Kasumi-1 (cell line): Measurements from ENCODE around the gene SYNJ2.

ENCODE experiments used
- DNase-seq, 2 experiments: peaks; one replicate each; lab custom pipeline; 2025; lab: John Stamatoyannopoulos, UW

The SYNJ2 gene

DNA sequence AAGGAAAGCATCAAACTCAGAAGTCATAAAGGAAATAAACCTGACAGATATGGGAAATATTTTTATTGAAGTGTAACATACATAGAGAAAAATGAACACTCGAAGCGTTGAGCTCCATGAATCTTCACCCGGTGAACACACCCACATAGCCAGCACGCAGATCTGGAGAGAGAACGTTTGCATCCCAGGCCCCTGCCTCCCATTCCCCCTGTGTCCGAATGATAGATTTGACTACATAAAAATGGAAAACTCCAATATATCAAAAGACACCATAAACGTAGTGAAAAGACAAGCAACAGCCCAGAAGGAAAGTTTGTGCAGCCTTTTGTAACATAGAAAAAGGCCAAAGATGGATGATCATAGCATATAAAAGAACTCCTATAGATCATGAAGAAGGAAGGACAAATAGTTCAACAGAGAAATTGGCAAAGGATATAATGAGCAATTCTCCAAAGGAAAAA is 17.1 kb downstream of the SYNJ2 start:
- no peak for DNase-seq

DNA sequence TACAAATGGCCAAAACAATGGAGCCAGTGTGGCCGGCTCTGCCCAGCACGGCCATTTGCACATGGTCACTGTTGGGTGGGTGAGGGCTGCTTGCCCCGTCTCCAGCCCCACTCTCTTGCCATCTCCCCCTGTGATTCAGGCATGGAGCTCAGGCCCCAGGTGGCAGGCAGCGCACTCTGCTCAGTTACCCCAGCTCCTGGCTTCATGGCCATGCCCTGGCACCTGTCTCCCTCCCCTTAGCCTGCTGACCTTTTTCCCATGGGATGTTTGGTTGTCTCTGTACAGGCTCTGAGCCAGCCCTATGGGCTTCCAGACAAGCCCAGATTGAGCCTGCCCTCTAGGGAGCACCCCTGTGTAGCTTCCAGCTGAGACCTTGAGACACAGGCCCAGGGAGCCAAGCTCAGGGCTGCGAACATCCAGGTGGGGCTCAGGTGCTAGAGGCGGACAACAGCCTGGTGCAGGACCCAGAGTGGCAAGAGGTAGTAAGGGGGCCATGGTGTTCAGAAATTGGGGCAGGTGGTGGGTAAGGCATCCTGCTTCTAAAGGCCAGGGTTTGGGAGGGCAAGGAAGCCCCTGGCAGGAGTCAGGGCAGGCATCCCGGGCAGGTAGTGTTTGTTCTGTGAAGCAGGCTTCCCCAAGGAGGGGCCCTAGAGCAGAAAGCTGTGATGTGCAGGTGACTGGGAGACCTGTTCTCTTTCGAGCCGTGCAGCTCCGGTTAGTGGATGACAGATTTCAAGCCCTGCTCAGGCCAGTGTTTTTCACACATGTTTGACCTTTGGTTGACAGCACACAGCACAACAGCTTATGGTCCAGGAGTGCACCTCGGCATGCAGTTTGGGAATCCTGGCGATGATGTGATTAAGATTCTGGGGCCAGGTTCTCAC is 17.7 kb downstream of the SYNJ2 start:
- no peak for DNase-seq

DNA sequence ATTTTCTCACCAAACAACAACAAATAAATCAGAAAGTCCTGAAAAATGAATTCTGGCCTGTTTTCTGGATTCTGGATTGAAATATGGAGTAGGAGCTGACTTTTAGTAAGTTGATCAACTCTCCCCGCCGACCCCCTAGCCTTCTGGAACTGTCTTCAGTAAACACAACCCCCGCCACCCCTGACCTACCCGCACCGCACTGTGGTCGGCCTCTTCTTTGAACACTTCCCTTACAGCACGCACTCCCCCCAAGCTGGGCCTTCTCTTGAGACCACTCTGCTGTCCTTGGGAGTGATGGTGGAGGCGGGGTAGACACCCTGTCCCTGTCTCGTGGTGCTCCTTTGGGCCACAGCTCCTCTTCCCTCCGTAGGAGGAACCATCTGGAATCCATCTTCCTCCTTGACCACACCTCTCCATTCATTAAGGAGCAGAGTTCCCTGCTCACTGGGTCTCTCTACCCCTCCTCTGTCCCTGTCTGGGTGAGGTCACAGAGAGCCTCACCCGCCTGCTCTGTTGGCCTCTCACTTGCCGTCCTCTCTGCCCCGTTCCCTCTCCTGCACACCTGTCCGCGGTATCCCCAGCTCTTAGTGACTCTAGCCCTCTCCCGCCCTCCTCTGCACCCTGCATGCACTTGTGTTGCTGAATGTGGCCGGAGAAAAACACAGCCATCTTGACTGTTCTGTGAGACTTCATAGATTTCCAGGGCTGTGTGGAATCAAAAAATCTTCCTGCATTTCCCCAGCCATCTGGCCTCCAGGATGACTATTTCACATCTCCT is 19.1 kb downstream of the SYNJ2 start:
- no peak for DNase-seq

DNA sequence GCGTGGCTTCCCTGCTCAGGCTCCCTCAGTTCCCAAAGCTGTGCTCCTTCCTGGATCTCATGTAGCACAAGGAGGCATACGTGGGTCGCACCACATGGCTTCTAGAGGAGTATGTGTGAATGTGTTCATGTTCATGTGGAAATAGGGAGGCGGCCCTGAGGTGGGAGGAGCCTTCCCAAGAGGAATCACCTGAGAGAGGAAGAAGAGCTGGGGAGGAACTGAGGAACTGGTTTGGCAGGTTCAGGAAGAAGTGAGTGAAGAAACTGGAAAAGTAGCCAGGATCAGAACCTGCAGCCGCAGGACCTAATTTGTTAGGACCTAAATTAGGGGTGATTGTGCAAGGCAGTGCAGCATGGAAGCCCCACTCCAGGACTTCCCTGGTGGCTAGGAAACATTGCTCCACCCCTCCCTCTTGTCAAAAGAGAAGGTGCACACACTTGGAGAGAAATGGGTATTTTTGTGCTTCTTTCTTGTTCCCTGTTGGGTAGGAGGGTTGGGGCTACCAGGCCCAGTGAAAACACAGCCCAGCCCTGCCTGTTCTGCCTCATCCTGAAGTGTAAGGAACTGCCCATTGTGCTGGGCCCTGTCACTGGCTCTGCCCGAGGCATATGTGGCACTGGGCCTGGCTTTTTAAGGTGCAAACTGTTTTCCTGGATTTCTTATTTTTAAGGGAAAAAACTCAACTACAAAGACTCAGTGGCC is 20.7 kb downstream of the SYNJ2 start:
- DNase-seq, result no peak

DNA sequence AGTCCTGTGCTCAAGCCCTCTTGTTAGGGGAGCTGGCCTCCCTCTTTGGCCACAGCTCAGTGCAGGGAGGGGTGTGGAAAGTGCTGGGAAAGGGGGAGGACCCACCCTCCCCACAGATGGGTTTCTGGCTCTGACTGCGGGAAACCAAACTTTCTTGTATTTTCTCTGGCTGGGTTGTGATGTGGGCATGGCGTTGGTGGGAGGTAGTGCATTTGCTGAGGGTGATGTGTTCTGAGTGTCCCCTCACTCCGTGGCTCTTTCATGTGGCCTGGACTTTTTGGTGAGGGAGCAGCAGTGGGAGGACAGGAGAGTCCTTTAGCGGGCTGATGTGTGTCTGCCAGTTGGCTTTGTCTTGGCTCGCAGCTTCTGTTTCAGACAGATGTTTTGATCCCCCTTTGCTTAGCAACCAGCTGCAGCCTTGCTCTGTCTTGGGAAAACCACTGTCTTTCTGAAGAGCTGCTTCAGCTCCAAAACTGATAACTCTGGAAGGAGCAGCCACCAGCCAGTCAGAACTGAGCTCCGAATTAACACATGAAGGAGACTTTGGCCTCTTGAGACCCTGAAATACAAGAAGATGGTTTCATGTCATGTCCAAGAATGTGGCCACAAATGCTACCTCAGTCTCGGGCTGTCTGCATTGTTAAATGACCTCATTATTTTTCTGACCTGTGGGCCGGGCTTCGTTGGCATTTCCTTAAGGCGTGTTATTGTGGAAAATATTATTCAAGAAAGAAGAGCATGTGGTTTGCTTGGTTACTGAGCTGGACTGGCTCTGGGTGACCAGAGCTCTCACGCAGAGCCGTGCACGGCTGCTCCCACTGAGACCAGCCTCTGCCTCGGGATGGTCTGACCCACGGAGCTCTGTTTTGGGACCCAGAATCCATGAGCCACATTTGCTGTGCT is 21.5 kb downstream of the SYNJ2 start:
- no peak for DNase-seq

DNA sequence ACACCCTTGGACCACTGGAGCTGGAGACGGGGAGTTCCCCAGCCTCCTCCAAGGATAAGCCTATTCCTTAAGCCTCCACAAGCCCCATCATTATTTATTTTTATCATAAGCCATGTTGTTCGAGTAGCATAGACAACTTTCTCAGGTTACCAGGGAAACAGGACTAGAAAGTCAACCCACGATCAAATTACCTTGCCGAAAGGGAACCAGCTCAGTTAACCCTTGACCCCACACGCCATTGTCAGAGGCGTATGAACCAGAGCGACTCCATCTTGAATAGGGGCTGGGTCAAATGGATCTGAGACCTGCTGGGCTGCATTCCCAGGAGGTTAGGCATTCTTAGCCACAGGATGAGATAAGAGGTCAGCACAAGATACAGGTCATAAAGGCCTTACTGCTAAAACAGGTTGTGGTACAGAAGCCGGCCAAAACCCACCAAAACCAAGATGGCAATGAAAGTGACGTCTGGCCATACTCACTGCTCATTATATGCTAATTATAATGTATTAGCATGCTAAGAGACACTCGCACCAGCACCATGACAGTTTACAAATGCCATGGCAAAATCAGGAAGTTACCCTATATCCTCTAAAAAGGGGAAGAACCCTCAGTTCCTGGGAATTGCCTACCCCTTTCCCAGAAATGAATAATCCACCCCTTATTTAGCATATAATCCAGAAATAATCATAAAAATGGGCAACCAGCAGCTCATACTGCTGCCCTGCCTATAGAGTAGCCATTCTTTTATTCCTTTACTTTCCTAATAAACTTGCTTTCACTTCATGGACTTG is 22.4 kb downstream of the SYNJ2 start:
- DNase-seq, result peak; percentile 28 to 37

DNA sequence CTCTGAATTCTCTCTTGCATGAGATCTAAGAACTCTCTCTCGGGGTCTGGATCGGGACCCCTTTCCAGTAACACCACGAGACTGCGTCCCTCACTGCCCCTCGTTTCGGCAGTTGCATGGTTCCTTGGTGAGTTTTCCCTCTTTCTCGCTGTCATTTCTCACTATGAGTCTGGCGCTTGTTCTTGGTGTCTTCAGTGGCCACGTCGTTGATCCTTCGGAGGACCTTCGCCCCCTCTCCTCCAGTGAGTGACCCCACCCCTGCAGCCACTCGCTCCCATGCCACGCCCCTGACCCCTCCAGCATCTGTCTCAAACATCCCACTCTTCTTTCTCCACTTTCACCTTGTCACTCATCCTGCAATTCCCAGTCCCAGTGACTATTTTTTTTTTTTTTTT is 23.0 kb downstream of the SYNJ2 start:
- no peak for DNase-seq

DNA sequence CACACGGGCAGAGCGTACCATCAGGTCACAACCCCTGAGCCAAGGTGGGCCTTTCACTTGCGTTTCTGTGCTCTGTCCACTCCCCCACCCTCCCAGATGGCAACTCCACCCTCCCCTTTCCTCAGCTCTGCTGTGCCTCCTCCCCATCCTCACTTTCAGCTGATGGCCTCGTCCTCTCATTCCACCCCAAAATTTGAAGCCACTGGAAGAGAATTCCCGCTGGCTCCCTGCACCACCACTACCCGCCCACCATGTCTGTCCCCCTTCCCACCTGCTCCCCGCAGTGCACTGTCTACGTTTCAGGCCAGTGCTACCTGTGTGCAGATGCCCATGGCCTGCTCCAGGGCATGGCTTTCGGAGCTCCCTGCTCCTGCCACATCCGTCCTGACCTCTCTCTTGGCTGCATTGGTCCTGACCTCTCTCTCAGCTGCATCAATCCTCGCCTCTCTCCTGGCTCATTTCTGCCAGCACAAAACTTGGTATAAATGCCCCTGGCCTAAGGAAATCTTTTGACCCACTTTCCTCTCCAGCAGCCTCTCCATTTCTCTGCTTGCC is 24.0 kb downstream of the SYNJ2 start:
- no peak for DNase-seq

DNA sequence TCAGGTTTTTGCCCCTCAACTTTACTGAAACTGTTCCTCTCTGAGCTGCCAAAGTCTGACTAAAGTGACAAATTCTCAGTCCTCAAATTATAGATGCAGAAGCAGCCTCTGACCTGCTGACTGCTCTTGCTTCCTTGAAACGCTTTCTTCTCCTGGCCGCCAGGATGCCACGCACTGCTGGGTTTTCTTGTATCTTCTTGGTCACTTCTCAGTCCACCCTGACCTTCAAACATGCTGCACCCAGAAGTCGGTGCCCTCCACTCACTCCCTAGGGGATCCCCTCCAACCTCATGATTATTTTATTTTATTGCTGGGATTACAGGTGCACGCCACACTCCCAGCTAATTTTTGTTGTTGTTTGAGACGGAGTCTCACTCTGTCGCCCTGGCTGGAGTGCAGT is 24.7 kb downstream of the SYNJ2 start:
- no peak for DNase-seq

DNA sequence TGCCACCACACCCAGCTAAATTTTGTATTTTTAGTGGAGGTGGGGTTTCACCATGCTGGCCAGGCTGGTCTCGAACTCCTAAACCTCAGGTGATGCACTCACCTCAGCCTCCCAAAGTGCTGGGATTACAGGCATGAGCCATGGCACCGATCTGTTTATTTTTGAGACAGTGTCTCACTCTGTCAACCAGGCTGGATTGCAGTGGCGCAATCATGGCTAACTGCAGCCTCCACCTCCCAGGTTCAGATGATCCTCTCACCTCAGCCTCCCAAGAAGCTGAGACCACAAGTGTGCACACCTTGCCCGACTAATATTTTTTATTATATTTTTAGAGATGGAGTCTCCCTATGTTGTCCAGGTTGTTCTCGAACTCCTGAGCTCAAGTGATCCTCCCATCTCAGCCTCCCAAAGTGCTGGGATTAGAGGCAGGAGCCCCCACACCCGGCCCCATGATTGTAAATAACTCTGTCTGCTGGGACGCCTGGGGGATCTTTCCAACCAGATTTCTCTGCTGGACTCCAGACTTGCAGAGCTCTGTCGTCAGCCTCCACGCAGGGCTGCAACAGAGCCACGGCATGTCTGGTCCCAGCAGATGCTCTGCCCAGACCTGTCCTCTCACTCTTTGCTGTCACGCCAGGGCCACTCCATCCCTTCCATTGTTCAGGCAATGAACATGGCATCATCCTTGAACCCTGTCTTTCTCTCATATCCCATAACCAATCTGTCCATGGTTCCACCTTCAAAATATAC is 25.3 kb downstream of the SYNJ2 start:
- DNase-seq, result no peak

DNA sequence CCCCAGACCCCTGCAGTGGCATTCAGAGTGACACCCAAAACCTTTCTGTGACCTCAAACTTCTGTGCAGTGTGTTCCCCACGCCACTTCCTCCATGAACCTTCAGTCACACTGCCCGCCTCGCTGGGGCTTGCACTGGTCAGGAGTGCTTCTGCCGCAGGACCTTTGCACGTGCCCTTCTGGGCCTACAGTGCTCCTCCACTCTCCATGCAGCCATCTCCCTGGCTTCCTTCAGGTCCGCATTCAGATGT is 27.1 kb downstream of the SYNJ2 start:
- no peak for DNase-seq

DNA sequence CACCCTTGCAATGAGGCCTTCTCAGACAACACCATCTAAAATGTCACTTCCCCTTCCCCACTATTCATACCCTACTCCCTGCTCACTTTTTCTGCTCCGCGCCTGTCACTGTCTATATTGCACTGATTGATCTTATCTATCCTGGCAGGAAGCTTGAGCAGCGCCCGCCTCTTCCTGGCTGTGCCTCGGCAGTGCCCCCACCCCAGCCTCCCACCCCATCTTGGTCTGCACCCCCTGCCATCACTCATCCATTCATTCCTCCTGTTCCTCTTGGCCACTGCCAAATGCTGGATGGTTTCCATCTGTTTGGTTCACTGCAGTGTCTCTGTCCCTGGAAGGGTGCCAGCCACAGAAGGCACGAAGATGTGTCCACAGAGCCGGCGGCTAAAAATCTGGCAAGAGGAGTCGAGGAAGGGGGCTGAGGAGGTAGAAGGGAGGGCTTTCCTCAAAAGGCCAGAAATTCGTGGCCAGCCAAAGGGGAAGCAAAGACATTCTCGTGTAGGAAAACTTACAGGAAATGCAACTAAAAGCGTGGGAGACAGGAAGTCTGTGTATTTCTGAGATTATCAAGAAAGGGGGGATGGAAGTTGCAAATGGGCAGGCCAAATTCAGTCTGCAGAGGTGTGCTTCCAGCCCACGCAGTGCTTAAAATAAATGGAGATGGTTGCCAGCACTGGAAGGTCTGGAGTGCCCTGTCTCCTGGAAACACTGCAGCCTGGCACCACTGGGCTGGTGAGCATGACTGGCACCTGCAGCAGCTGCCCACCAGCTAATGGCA is 27.6 kb downstream of the SYNJ2 start:
- peak; percentile 52 to 59 for DNase-seq

DNA sequence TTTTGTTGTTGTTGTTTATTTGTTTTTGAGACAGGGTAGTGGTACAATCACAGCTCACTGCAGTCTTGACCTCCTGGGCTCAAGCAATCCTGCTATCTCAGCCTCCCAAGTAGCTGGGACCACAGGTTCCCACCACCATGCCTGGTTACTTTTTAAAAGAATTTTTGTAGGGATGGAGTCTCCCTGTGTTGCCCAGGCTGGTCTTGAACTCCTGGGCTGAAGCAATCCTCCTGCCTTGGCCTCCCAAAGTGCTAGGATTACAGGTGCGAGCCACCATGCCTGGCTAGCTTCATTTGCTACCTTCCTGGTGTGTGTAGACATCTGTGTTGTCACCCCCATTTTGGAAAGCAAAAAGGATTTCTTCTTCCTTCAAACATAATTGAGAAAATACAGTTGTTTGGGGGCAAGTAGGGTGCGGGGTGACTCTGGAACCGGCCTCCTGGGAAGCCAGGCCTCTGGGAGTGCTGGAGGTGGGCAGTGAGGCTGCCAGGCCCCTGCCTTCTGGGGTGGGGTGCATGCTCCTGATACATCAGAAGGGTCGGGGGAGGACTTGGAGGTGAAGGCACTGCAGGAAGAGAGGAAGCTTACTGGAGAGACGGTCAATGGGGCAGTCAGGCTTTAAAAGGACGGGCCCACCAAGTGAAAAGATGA is 28.4 kb downstream of the SYNJ2 start:
- no peak for DNase-seq

DNA sequence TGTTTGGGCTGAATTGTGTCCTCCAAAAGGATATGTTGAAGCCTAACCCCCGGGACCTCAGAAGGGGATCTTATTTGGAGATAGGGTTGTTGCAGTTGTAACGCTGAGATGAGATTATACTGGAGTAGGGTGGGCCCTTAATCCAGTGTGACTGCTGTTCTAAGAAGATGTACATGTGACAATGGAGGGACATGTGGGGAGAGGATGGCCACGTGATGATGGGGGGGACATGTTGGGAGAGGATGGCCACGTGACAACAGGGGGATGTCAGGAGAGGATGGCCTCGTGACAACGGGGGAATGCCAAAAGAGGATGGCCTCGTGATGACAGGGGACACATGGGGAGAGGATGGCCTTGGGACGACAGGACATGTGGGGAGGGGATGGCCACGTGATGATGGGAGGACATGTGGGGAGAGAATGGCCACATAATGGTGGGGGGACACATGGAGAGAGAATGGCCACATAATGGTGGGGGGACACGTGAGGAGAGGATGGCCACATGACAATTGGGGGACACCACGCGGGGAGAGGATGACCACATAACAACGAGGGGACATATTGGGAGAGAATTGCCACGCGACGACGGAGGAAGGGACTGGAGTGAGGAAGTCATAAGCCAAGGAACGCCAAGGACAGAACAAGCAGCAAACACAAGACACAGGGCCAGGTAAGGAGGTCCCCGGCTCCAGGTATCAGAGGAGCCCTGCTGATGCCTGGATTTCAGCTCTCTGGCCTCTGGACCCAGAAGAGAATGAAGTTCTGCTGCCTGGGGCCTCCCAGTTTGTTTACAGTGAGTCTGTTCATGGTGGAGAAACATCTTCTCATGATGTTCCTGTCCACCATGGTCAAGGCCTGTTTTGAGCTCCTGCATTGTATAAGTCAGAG is 29.2 kb downstream of the SYNJ2 start:
- no peak for DNase-seq

DNA sequence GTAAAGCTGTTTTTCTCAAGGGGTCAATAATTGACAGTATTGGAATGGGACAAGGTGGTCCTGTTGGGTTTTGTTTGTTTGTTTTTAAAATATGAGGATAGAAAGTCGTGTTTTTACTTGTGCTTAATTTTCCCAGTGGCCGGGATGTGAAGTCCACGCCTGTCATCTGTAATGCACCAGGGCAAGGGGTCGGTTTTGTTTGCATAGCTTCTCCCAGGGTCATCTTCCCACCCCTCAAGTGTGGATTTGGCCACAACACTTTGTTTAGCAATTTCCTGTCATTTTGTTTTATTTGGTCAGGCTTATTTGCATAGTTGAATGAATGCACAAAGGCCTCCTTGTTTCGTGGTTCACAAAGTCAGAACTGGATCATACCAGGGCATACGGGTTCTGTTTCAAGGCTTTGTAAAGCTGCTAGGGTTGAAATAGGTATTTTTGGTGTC is 29.8 kb downstream of the SYNJ2 start:
- no peak for DNase-seq

DNA sequence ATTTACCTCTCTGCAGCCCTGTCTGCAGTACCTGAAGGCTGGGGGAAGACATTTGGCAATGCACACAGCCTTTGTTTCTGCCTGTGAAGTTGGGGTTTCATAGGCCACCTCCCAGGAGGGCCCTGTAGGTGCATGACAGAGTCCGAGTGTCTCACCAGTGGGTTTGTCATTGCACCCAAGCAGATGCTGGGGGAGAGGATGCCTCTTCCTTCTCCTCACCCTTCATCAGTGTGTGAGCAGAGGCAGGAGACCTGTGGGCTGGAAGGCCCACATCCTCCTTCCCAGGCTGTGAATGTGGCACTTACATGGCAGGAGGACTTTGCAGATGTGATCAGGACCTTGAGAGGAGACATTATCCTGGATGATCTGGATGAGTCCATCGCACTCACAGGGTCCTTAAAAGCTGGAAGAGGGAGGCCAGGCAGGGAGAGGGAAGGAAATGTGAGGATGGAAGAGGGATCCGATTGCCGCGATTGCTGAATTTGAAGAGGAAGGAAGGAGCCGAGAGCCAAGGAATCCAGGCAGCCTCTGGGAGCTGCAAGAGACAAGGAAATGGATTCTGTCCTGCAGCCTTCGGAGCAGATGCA is 30.4 kb downstream of the SYNJ2 start:
- DNase-seq, result no peak

DNA sequence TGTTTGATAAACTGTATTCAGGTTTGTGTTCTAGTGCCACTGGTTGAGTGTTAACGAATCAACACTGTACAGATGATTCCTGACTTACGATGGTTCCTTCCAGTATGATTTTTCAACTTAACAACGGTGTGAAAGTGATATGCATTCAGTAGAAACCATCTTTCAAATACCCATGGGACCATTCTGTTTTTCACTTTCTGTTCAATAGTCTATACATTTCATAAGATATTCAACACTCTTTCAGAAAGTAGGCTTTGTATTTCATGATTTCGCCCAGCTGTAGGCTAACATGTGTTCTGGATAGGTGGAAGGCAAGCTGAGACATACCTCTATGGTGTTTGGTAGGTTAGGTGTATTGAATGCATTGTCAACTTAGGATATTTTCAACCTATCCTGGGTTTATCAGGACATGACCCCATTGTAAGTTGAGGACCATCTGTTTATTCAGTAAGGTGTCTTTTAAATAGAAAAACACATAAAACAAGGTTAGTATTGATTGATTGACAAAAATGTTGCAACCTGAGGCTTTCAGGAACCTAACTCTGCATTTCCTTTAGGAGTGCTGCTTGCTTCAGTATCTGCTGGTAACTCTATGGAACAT is 32.3 kb downstream of the SYNJ2 start:
- DNase-seq, result no peak
